Medulla oblongata (tissue), 1 donor: ENCODE measurements around the gene KLHDC4.
"Not testable (repeated sequence)": the region's sequence is repeated elsewhere in the genome, so short reads cannot be mapped to it uniquely, and the experiment has no call there.

ENCODE experiments used
- DNase-seq: peaks from one replicate; pipeline ENCODE4 v3.0.0-alpha.2; 2015; ENCODE audit errors: extremely low spot score

The KLHDC4 gene

GRCh38 chr16:87765776-87766484, at the start of gene KLHDC4:
Gene KLHDC4 (minus strand): TSS chr16:87765986. CDS start chr16:87765890, 96 bp downstream.
- DNase-seq: peak; percentile 86

- DNase-seq: peak; percentile 37
Measured at GRCh38 chr16:87815567-87815966, 49.8 kb upstream of the KLHDC4 start.

GRCh38 chr16:87812200-87812656, 46.4 kb upstream of the KLHDC4 start:
- DNase-seq: no peak

- DNase-seq: not testable (repeated sequence)
Measured at GRCh38 chr16:87811454-87811853, 45.7 kb upstream of the KLHDC4 start.

- DNase-seq: no peak
Measured at GRCh38 chr16:87809150-87809902, 43.5 kb upstream of the KLHDC4 start.

GRCh38 chr16:87808108-87808507, 42.3 kb upstream of the KLHDC4 start:
- no peak for DNase-seq

GRCh38 chr16:87806641-87807546, 41.1 kb upstream of the KLHDC4 start:
- peak; percentile 13 for DNase-seq

GRCh38 chr16:87806261-87806640, 40.5 kb upstream of the KLHDC4 start:
- DNase-seq: no peak

GRCh38 chr16:87803385-87803784, 37.6 kb upstream of the KLHDC4 start:
- no peak for DNase-seq

- no peak for DNase-seq
Measured at GRCh38 chr16:87802670-87803069, 36.9 kb upstream of the KLHDC4 start.

GRCh38 chr16:87801679-87802259, 36.0 kb upstream of the KLHDC4 start:
- DNase-seq: no peak

- DNase-seq: no peak
Measured at GRCh38 chr16:87800497-87800896, 34.7 kb upstream of the KLHDC4 start.

- DNase-seq: no peak
Measured at GRCh38 chr16:87795336-87795735, 29.6 kb upstream of the KLHDC4 start.

GRCh38 chr16:87794485-87795078, 28.8 kb upstream of the KLHDC4 start:
- DNase-seq: no peak

- no peak for DNase-seq
Measured at GRCh38 chr16:87792205-87792565, 26.4 kb upstream of the KLHDC4 start.

GRCh38 chr16:87791295-87792204, 25.8 kb upstream of the KLHDC4 start:
- DNase-seq: peak; percentile 94

GRCh38 chr16:87790292-87791100, 24.7 kb upstream of the KLHDC4 start:
- peak; percentile 38 for DNase-seq

- DNase-seq: no peak
Measured at GRCh38 chr16:87789437-87790291, 23.9 kb upstream of the KLHDC4 start.
